ENCODE measurements around the gene MEI1.

Gene MEI1

DNA sequence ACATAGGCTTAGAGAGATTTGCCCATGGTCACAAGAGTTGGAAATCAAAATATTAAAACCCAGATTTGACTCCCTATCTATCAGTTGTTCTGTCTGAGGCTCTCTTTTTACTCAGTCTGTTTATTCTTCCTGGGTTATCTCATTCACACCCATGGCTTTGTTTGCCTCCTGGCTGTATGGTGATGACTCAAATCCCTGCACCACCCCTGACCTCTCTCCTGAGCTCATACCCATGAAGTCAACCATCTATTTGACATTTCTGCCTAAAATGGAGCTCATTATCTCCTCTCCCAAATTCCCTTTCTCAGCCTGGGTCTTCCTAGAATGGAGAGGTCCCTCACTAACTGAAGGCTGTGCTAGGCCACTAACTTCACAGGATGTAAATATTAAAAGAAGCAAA lies 73.3 kb downstream of the MEI1 start:
- H3K4me3 ChIP-seq (ENCODE audit: low read depth, low read length): no peak overlapping the region
- DNase-seq (ENCODE audit: low read depth): no peak
- TF ChIP-seq, protein P1, sequence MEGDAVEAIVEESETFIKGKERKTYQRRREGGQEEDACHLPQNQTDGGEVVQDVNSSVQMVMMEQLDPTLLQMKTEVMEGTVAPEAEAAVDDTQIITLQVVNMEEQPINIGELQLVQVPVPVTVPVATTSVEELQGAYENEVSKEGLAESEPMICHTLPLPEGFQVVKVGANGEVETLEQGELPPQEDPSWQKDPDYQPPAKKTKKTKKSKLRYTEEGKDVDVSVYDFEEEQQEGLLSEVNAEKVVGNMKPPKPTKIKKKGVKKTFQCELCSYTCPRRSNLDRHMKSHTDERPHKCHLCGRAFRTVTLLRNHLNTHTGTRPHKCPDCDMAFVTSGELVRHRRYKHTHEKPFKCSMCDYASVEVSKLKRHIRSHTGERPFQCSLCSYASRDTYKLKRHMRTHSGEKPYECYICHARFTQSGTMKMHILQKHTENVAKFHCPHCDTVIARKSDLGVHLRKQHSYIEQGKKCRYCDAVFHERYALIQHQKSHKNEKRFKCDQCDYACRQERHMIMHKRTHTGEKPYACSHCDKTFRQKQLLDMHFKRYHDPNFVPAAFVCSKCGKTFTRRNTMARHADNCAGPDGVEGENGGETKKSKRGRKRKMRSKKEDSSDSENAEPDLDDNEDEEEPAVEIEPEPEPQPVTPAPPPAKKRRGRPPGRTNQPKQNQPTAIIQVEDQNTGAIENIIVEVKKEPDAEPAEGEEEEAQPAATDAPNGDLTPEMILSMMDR (conservative IDR thresholded peaks at IDR 0.05; ENCODE audit: low read depth, low read length): no peak

- no peak overlapping the region for H3K4me3 ChIP-seq (ENCODE audit: low read depth, low read length)
- TF ChIP-seq, protein P1 (conservative IDR thresholded peaks at IDR 0.05; ENCODE audit: low read depth, low read length): no peak
- DNase-seq (ENCODE audit: low read depth): no peak
These were observed 76.0 kb downstream of the MEI1 start for GRCh38 chr22:41775338-41775737.

DNA sequence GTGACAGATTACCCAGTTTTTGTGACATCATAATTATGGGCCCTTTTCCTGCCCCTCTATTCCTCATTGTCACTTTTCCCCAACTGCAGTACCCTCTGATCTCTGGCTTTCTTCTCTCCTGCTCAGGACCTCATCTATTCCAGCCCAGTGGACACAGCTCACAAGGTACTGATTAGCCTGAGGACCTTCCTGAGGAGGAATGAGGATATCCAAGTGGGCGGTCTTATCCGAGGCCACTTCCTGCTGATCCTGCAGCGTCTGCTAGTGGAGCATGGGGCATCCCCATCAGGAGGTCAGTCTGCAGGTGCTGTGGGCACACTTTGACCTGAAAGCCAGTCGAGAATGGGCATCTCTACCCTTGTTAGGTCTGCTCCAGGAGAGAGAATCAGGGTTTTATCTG lies 76.7 kb downstream of the MEI1 start:
- TF ChIP-seq, protein P1 (conservative IDR thresholded peaks at IDR 0.05; ENCODE audit: low read depth, low read length): no peak

DNA sequence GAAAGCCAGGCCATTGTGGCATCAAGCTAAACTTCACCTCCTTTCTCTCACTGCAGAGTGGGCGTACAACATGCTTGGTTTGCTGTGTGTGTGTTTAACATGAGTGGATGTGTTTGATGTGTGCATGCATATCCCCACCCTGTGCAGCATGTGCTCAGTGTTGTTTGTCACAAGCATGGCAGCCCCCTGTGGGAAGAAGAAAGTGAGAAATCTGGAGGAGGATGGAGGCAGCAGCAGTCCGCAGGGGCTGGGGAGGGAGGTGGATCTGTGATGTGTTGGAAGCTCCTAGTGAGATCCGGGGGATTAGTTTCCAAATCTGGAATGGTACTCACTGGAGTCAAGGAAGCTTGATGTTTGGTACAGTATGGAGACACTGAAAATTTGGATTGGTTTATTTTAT lies 77.1 kb downstream of the MEI1 start:
- no peak for DNase-seq (ENCODE audit: low read depth)
- TF ChIP-seq, protein P1 (conservative IDR thresholded peaks at IDR 0.05; ENCODE audit: low read depth, low read length): no peak
- no peak overlapping the region for H3K4me3 ChIP-seq (ENCODE audit: low read depth, low read length)

More for the DNA sequence above, 76.7 kb downstream of the MEI1 start:
- DNase-seq (ENCODE audit: low read depth): no peak
- H3K4me3 ChIP-seq (ENCODE audit: low read depth, low read length): no peak overlapping the region

GRCh38 chr22:41777749-41778425 lies 78.6 kb downstream of the MEI1 start:
- DNase-seq (ENCODE audit: low read depth): no peak
- TF ChIP-seq, protein P1 (conservative IDR thresholded peaks at IDR 0.05; ENCODE audit: low read depth, low read length): no peak
- no peak overlapping the region for H3K4me3 ChIP-seq (ENCODE audit: low read depth, low read length)

DNA sequence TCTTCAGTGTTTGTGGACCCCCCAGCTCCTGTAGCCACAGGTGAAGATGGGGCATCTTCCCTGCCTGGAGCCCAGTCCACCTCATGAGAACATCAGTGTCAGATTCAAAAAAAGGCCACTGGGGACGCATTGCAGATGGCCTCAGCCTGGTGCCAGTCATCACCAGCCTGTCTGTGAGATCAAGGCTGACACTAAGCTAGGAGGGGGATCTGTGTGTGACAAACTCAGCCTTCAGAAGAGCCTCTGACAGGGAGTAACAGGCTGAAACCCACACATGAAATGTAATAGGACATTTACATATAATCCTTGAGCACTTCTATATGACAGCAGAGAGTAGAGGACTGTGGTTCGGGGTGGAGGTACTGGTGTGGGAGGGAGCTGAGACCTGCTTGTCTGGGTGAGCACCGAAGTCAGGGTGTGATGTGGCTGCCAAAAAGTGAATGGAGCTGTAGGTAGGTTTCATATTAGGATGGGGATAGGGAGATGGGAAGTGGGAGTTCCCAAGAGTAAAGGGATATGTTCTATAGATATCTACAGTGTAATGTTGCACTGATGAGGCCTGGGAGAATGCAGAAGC lies 80.7 kb downstream of the MEI1 start:
- DNase-seq (ENCODE audit: low read depth): no peak
- TF ChIP-seq, protein P1 (conservative IDR thresholded peaks at IDR 0.05; ENCODE audit: low read depth, low read length): no peak
- no peak overlapping the region for H3K4me3 ChIP-seq (ENCODE audit: low read depth, low read length)
